Left hindlimb (tissue), 1 donor: ENCODE measurements around the gene VIL1.

Experiments used
- DNase-seq: peaks from one replicate; pipeline ENCODE4 v3.0.0-alpha.2; 2018

The VIL1 gene

GRCh38 chr2:218406949-218407618, 11.8 kb upstream of the VIL1 start:
- DNase-seq = peak; percentile 80

- DNase-seq = no peak
These were observed 11.2 kb upstream of the VIL1 start for GRCh38 chr2:218407717-218408116.

DNA sequence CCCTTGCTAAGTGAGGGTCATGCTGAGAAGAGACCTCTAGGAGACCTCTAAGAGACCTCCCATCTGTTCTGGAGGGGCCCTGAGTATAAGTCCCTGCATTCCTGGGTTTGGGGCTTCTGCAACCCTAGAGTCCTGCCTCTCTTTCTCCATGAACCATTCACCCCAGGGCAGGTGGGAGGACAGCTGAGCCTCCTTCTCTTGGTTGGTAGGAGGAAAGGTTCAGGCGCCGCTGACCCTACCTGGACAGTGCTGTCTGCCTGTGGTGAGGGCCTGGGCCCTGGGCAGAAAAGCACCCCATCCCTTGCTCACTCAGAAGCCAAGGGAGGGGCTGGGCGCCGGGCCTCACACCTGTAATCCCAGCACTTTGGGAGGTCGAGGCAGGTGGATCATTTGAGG, 604 bp upstream of the VIL1 start:
- no peak for DNase-seq

- DNase-seq = no peak
These were observed 800 bp downstream of the VIL1 start for GRCh38 chr2:218419630-218420216.

GRCh38 chr2:218421027-218421426, 2.1 kb downstream of the VIL1 start:
- DNase-seq = peak; percentile 19

DNA sequence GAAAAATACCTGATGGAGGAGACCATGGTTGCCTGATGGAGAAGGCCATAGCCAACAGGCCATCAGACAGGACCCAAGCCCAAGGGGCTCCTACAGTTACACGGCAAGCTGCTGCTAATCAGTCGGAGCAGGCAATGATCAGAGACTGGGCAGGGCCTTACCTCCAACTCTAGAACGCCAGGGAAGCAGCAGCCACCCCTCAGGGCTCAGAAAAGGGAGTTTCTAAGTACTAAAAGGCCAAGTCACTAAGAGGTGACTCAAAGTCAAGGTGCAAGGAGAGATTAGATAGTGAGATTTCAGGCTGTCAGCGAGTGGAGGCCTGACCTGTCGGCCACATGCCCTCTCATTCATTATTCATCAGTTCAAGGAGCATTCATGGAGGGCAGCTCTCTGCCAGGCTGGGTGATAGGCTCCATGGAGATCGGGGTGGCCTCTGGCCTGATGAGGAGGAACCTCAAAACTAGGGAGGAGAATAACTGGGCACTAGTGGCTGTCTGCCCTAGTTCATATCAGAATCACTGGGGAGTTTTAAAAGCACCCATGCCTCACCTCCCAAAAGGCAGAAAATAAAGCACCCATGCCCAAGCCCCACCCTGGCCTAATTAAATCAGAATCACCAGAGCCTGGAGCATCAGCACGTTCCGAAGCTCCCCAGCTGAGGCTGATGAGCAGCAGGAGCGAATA, 3.6 kb downstream of the VIL1 start:
- DNase-seq = peak; percentile 20

DNA sequence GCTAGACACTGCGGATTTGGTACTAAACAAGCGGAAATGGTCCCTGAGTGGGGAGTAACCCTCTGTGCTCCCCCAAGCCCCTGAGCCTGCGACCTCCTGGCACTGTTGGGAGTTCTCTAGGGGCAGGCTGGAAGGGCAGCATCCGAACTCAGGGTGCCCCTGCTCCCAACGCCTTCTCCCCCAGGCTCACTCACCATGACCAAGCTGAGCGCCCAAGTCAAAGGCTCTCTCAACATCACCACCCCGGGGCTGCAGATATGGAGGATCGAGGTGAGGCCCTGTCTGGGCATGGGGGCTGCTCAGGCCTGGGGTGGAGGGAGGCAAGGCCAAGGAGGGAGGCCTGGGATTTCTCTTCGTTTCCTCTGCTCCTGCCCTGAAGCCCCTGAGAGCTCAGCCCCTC, 4.7 kb downstream of the VIL1 start:
- peak; percentile 25 for DNase-seq

- no peak for DNase-seq
These were observed 6.6 kb downstream of the VIL1 start for GRCh38 chr2:218425531-218425930.

- DNase-seq = no peak
These were observed 8.8 kb downstream of the VIL1 start for GRCh38 chr2:218427741-218428140.

GRCh38 chr2:218428846-218429558, 10.1 kb downstream of the VIL1 start:
- DNase-seq = no peak

- DNase-seq = no peak
These were observed 11.2 kb downstream of the VIL1 start for GRCh38 chr2:218429911-218430692.

- no peak for DNase-seq
These were observed 11.8 kb downstream of the VIL1 start for GRCh38 chr2:218430721-218431120.

DNA sequence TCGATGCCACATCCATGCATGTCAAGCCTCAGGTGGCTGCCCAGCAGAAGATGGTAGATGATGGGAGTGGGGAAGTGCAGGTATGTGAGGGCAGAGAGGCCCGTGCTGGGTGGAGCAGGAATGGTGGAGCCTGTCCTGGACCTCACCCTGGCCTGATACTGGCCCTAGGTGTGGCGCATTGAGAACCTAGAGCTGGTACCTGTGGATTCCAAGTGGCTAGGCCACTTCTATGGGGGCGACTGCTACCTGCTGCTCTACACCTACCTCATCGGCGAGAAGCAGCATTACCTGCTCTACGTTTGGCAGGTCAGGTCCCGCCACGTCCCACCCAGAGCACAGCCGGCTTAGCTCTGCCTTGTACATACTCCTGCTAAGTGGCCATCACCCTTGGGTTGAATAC, 13.0 kb downstream of the VIL1 start:
- no peak for DNase-seq

- DNase-seq = no peak
These were observed 13.9 kb downstream of the VIL1 start for GRCh38 chr2:218432676-218433365.

GRCh38 chr2:218434456-218434855, 15.5 kb downstream of the VIL1 start:
- DNase-seq = no peak

DNA sequence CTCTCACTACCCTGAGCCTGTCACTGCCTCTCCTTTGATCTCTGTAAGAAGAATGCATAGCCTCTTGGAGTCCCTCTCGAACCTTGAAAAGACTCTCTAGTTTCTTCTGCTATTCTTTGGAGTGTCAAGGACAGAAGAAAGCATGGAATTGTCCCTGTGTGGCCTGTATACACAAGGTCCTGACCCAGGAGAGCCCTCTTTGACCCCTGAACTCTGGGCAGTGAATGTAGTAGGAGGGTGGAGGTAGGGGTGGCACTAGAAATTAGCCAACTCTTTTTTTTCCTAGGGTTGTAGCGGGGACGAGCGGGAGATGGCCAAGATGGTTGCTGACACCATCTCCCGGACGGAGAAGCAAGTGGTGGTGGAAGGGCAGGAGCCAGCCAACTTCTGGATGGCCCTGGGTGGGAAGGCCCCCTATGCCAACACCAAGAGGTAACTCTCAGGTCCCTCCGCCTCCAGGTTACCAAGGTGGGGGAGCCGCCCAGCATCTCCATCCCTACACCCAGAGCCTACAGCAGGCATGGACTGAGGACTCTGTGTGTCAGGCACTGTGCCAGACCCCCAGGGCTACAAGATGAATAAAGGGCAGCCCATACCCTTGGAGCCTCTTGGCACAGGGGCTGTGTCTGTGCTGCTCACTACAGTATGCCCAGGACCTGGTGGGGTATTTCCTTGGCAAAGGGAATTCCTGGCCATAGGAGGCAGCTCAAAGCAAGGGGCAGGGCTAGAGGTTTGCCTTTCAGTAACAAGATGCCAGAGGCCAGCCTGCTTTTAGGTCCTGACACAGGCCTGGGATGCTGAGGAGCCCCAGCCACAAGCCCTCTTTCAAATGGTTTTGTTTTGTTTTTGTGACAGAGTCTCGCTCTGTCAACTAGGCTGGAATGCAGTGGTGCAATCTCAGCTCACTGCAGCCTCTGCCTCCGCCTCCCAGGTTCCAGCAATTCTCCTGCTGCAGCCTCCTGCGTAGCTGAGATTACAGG, 16.4 kb downstream of the VIL1 start:
- DNase-seq = no peak

- DNase-seq = no peak
These were observed 18.1 kb downstream of the VIL1 start for GRCh38 chr2:218436992-218437391.

DNA sequence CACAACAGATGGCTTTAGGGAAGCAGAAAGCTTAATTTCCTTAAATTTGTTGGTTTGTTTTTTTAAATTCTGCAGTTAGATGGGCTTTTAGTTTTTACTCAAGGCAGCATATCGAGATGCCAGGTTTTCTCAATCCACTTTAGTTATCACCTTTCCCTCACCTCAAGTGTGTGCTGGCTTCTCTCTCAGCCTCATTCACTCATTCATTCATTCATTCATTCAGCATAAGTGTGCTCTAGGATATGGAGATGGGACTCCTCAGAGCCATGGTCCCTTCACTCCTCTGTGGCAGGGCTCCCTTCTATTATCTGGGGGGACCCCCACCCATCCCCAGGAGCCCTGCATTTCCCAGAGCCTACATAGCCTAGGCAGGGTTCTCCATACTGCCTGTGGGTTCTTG, 19.0 kb downstream of the VIL1 start:
- DNase-seq = no peak

DNA sequence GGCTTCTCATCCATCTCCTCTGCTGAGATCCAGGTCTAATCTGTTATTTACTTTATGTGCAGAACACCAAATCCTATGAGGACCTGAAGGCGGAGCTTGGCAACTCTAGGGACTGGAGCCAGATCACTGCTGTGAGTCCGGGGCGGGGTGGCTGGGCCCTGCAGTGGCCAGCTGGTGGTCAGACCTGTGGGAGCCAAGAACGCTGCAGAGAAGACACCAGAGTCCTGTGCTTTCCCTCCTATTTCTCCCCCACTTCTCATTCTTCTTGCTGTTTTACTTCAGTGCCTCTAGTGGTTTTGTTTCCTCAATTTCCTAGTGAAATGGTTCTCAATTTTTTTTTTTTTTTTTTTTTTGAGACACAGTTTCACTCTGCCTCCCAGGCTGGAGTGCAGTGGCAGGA, 19.7 kb downstream of the VIL1 start:
- no peak for DNase-seq

DNA sequence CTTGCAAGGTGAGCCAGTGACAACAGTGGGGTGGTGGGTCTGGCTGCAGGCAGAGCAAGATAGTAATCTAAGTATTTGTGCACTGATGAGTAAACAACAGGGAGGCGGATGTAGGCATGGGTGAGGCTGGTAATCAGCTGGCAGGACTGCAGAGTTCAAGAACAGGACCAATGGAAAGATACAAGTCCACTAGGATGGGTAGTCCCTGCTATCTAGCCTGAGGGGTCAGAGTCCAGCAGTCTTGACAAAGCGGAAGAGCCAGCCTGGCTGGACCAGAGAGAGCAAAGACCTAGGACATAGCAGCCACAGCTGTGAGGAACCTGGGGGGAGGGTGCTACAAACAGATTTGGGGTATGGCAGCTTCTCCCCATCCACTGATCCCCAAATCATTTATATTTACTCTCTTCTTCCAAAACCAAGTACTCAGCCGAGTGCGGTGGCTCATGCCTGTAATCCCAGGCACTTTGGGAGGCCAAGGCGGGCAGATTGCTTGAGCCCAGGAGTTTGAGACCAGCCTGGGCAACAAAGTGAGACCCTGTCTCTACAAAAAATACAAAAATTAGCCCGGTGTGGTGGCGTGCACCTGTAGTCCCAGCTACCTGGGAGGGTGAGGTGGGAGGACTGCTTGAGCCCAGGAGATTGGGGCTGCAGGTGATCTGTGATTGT, 25.9 kb downstream of the VIL1 start:
- DNase-seq = no peak
